Measurements from ENCODE around the gene NOLC1.

Gene NOLC1

DNA sequence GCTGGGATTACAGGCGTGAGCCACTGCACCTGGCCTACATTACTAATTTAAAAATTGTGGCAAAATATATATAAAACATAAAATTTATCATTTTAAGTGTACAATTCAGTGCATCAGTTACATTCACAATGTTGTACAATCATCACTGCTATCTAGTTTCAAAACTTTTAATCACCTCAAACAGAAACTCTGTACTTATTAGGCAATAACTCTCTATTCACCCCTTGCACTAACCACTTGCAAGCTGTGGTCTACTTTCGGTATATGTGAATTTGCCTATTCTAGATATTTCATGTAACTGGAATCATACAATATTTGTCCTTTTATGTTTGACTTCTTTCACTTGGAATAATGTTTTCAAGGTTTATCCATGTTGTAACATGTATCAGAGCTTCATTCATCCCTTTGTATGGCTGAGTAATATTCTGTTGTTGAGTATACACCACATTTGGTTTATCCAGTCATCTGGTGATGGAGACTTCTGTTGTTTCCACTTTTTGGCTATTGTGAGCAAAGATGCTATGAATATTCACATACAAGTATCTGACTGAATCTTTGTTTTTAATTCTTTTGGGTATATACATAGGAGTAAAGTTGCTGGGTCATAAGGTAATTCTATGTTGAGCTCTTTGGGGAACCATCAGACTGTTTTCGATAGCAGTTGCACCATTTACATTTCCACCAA lies 59.6 kb downstream of the NOLC1 start:
- DNase-seq: no peak
